Hepatocyte (in vitro differentiated cells): ENCODE results near the gene ABHD16A.

Experiments used
- CTCF ChIP-seq: fragments of 200-600 bp; sonication (generic); IDR thresholded peaks from 2 replicates; pipeline ENCODE4 v1.5.1; 2016; ENCODE audit warnings: antibody characterized with exemption, mild to moderate bottlenecking; ENCODE audit not compliant: poor library complexity
- EZH2 ChIP-seq: fragments of 200-600 bp; sonication (generic); IDR thresholded peaks from 2 replicates; pipeline ENCODE4 v1.6.1; 2016; ENCODE audit warnings: antibody characterized with exemption, mild to moderate bottlenecking, borderline replicate concordance
- EZH2phosphoT487 ChIP-seq: fragments of 200-600 bp; sonication (generic); IDR thresholded peaks from one replicate; pipeline ENCODE4 v1.6.1; 2018; ENCODE audit warnings: antibody characterized with exemption, mild to moderate bottlenecking, low read depth, moderate library complexity; ENCODE audit not compliant: unreplicated experiment, severe bottlenecking

GRCh38 chr6:31741815-31742214 lies 38.7 kb upstream of the ABHD16A start:
- TF ChIP-seq CTCF (no peak), EZH2 (no peak), EZH2phosphoT487 (no peak)
